GM13976 (cell line): ENCODE data around the gene PPY.

Source experiments
- DNase-seq: peaks from one replicate; pipeline ENCODE4 v3.0.0; 2012; ENCODE audit warnings: low spot score
- in situ Hi-C: fragments of 300-500 bp; cut with MboI; formaldehyde crosslinking; loops from one replicate; pipeline ENCODE4 v1.12.0; 2022; ENCODE audit warnings: low sequenced_read_pairs, mixed read lengths, inconsistent platforms; ENCODE audit not compliant: unreplicated experiment
- TF ChIP-seq, protein P1 (sequence below): IDR thresholded peaks from 2 replicates; pipeline ENCODE4 v1.5.1; 2012; ENCODE audit warnings: borderline replicate concordance, mild to moderate bottlenecking; ENCODE audit not compliant: insufficient read depth; ENCODE audit errors: extremely low read depth, missing control alignments, control extremely low read depth

PPY gene

GRCh38 chr17:43983196-43983514 is 40.9 kb upstream of the PPY start:
- DNase-seq: no peak
- in situ Hi-C loops: no loop called here
- TF ChIP-seq, protein P1, sequence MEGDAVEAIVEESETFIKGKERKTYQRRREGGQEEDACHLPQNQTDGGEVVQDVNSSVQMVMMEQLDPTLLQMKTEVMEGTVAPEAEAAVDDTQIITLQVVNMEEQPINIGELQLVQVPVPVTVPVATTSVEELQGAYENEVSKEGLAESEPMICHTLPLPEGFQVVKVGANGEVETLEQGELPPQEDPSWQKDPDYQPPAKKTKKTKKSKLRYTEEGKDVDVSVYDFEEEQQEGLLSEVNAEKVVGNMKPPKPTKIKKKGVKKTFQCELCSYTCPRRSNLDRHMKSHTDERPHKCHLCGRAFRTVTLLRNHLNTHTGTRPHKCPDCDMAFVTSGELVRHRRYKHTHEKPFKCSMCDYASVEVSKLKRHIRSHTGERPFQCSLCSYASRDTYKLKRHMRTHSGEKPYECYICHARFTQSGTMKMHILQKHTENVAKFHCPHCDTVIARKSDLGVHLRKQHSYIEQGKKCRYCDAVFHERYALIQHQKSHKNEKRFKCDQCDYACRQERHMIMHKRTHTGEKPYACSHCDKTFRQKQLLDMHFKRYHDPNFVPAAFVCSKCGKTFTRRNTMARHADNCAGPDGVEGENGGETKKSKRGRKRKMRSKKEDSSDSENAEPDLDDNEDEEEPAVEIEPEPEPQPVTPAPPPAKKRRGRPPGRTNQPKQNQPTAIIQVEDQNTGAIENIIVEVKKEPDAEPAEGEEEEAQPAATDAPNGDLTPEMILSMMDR: no peak

GRCh38 chr17:43982171-43982570 is 39.9 kb upstream of the PPY start:
- TF ChIP-seq, protein P1: no peak
- no peak for DNase-seq
- in situ Hi-C loops: no loop called here

- in situ Hi-C loops: no loop called here
- DNase-seq: no peak
- TF ChIP-seq, protein P1: no peak
These were observed 37.4 kb upstream of the PPY start for GRCh38 chr17:43979671-43980070.

DNA sequence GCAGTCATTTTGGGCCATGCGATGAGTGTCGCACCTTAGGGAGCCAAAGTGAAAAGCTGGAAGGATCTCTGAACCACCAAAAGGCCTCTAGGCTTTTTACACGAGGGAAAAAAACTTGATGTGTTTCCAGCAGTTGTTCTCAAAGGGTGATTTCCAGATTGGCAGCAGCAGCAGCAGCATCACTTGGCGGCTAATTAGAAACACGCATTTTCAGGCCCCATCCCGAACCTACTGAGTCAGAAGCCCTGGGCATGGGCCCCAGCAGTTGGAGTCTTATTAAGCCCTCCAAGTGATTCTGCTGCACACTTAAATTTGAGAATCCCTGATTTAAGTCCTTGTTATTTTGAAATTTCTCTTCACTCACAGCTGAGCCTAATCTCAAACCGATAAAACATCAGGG is 36.7 kb upstream of the PPY start:
- no peak for DNase-seq
- TF ChIP-seq, protein P1: no peak
- in situ Hi-C loops: no loop called here

GRCh38 chr17:43978078-43978477 is 35.8 kb upstream of the PPY start:
- in situ Hi-C loops: no loop called here

GRCh38 chr17:43976963-43977837 is 34.9 kb upstream of the PPY start:
- TF ChIP-seq, protein P1: no peak
- no peak for DNase-seq
- in situ Hi-C loops: no loop called here

More at GRCh38 chr17:43978078-43978477, 35.8 kb upstream of the PPY start:
- TF ChIP-seq, protein P1: no peak
- no peak for DNase-seq
